GM21737 (cell line): ENCODE results near the gene TRAPPC5.
A peak's percentile ranks its signal among the peaks of the same experiment; 100 is the strongest.

ENCODE experiments used
- ATAC-seq: cut with Tn5 transposase; IDR thresholded peaks from one replicate; pipeline ENCODE4 v1.9.1; 2021; ENCODE audit warnings: mild to moderate bottlenecking, moderate library complexity; ENCODE audit not compliant: unreplicated experiment

Gene TRAPPC5

GRCh38 chr19:7645656-7646425 is 34.8 kb upstream of the TRAPPC5 start:
- ATAC-seq = no peak

- no peak for ATAC-seq
These were observed 34.3 kb upstream of the TRAPPC5 start for GRCh38 chr19:7646426-7646700.

GRCh38 chr19:7647156-7647555 is 33.5 kb upstream of the TRAPPC5 start:
- ATAC-seq = no peak

- no peak for ATAC-seq
These were observed 32.2 kb upstream of the TRAPPC5 start for GRCh38 chr19:7648265-7649014.

- ATAC-seq = no peak
These were observed 30.5 kb upstream of the TRAPPC5 start for GRCh38 chr19:7650148-7650547.

- ATAC-seq = no peak
These were observed 28.5 kb upstream of the TRAPPC5 start for GRCh38 chr19:7652061-7652641.

GRCh38 chr19:7654401-7654800 is 26.2 kb upstream of the TRAPPC5 start:
- no peak for ATAC-seq

- no peak for ATAC-seq
These were observed 25.1 kb upstream of the TRAPPC5 start for GRCh38 chr19:7655581-7655980.

GRCh38 chr19:7657131-7657751 is 23.4 kb upstream of the TRAPPC5 start:
- no peak for ATAC-seq

GRCh38 chr19:7658219-7658686 is 22.4 kb upstream of the TRAPPC5 start:
- ATAC-seq = peak; percentile 88

GRCh38 chr19:7661744-7662538 is 18.7 kb upstream of the TRAPPC5 start:
- no peak for ATAC-seq

GRCh38 chr19:7662657-7663056 is 18.0 kb upstream of the TRAPPC5 start:
- no peak for ATAC-seq

GRCh38 chr19:7663706-7664105 is 16.9 kb upstream of the TRAPPC5 start:
- ATAC-seq = no peak

- no peak for ATAC-seq
These were observed 15.6 kb upstream of the TRAPPC5 start for GRCh38 chr19:7665076-7665475.

- no peak for ATAC-seq
These were observed 11.8 kb upstream of the TRAPPC5 start, which contains the start of gene RETN for GRCh38 chr19:7668842-7669241. Gene RETN (plus strand): TSS chr19:7669049. CDS start chr19:7669327, 278 bp downstream.

GRCh38 chr19:7669641-7670040 is 11.0 kb upstream of the TRAPPC5 start:
- ATAC-seq = no peak

GRCh38 chr19:7670150-7670783 is 10.4 kb upstream of the TRAPPC5 start:
- ATAC-seq = no peak

- no peak for ATAC-seq
These were observed 9.8 kb upstream of the TRAPPC5 start for GRCh38 chr19:7670790-7671189.

GRCh38 chr19:7672522-7672921 is 8.1 kb upstream of the TRAPPC5 start:
- ATAC-seq = no peak
